Hepatic stellate cell (primary cell): Measurements from ENCODE around the gene KCTD7.
"Not testable (repeated sequence)": the region's sequence is repeated elsewhere in the genome, so short reads cannot be mapped to it uniquely, and the experiment has no call there.

ENCODE experiments used
- DNase-seq: peaks from one replicate; pipeline ENCODE4 v3.0.0; 2011; ENCODE audit warnings: low spot score

The KCTD7 gene

DNA sequence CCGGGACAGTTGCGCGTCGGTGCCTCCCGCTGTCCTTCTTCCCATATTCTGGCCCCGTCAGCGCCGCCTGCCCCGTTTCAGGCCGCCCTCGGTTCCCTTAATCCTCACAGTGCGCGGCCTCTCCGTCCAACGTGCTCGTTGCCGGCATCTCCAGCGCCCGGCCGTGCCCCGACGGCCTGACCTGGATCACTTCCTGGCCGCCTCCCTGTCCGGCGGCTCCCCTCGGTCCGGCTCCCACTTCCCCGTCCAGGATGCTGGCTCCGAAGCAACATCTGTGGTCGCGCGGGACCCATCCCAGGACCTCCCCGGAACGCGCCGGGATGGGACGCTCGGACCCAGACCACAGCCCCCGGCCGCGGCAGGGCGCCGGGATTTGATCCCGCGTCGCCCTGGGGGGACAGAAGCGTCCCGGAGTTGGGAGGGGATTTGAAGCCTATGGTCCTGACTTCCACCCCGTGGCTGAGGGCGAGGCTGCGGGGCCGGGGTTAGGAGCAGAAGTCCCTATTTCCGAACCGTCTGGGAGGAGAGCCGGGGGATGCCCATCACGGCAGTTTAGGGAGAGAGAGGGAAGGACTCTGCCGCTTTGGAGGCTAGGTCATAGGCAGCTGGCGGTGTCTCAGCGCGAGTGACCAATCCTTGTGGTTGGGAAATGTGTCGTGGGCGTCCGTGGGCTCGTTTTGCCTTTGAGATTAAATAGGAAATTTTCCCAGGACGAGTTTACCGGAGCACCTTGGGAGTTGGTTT lies 53.8 kb downstream of the KCTD7 start:
- peak; percentile 35 for DNase-seq

DNA sequence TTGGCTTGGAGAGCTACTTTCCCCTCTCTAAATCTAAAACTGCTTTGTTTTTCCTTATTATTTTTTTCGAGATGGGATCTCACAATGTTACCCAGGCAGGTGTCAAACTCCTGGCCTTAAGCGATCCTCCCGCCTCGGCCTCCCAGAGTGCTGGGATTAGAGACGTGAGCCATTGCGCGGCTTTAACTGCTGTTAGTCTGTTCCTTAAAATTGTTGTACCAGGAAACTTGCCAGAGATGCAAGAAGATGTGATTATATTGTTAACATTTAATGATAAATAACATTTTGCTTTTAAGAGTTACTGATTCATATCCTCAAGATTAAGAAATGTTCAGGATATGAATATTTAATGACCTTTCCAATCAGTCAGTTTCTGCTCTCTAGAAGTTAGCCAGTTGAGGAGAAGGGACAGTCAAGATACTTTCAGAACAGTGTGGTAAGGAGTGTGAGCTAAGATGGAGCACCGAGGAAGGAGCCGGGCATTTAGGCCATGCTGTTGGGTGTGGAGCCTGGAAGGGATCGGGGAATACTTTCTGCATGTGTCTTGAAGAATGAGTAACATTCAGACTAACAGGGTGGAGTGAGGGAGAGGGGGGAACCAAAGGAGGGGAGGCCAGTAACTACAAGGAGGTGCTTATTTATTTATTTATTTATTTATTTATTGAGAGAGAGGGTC lies 54.6 kb downstream of the KCTD7 start:
- not testable (repeated sequence) for DNase-seq

DNA sequence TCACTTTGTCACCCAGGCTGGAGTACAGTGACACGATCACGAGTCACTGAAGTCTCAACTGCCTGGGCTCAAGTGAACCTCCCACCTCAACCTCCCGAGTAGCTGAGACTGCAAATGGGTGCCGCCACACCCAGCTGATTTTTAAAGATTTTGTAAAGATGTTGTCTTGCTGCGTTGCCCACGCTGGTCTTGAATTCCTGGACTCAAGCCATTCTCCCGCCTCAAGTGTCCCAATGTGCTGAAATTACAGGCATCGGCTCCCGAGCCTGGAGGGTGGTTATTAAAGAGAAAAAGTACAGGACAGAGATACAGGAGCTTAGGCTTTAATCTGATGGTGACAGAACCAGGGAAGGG lies 55.1 kb downstream of the KCTD7 start:
- no peak for DNase-seq

DNA sequence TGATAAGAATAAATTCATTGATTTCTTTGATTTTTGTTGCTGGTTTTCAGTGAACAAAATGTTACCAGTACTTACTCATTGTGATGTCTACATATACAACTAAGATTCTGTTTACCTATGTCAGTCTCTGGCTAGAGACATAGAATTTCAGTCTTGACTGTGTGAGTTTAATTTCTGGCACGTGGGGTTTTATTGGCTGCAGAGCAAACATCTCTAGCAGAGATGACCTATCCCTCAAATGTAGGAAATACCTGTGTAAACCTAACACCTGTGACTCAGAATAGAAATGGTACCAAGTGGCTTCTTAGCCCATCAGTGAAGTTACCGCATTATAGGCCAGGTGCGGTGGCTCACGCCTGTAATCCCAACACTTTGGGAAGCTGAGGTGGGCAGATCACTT lies 57.0 kb downstream of the KCTD7 start:
- DNase-seq: not testable (repeated sequence)

DNA sequence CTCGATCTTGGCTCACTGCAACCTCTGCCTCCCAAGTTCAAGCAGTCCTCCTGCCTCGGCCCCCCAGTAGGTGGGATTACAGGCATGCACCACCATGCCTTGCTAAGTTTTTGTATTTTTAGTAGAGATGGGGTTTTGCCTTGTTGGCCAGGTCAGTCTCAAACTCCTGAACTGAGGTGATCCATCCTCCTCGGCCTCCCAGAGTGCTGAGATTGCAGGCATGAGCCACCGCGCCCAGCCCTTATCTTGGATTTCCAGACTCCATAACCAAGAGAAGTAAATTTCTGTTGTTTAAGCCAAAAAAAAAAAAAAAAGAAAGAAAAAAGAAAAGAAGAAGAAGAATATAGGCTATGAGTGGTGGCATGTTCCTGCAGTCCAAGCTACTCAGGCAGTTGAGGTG lies 58.5 kb downstream of the KCTD7 start:
- no peak for DNase-seq

DNA sequence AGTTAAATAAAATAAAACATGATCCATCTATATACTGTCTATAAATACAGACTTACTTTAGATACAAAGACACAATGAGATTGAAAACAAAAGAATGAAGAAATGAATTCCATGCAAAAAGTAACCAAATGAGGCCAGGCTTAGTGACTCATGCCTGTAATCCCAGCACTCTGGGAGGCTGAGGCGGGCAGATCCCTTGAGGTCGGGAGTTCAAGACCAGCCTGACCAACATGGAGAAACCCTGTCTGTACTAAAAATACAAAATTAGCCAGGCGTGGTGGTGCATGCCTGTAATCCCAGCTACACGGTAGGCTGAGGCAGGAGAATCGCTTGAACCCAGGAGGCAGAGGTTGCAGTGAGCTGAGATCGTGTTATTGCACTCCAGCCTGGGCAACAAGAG lies 59.0 kb downstream of the KCTD7 start:
- not testable (repeated sequence) for DNase-seq

DNA sequence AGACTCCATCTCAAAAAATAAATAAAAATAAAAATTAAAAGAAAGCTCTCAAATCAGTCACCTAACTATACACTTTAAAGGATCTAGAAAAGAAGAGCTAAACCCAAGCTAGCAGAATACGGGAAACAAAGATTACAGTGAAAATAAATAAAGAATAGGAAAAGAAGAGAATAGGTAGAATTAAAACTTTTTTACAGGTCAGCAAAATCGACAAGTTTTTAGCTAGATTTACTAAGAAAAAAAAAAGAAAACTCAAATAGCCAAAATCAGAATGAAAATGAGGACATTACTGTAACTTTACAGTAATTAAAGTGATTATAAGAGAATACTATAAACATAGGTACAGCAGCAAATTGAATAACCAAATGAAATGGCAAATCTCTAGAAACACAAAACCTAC lies 60.4 kb downstream of the KCTD7 start:
- no peak for DNase-seq

DNA sequence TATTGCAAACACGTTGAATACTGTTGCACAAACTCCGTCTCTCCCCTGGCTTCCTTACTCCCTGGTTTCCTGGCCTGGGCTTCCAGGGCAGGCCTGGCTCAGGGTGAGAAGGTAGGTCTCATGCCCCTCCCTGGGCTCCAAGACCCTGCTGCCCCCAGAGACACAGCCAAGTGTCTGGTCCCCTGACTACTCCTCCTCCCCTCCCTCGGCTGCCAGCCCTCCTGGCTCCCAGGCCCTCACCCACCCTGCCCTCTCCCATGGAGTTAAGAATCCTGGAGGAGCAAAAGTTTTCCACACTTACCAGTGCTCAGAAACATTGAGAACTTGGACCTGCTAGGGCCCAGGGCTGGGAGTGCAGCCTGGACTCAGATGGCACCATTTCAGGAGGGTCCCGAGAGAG lies 64.7 kb downstream of the KCTD7 start:
- no peak for DNase-seq
